GM10266 (cell line): ENCODE data around the gene GRID1.
"Not testable (repeated sequence)": the region's sequence is repeated elsewhere in the genome, so short reads cannot be mapped to it uniquely, and the experiment has no call there.

Experiments
- DNase-seq: peaks from one replicate; pipeline ENCODE4 v3.0.0; 2012; ENCODE audit errors: extremely low spot score
- TF ChIP-seq, protein P1 (sequence below): IDR thresholded peaks from 2 replicates; pipeline ENCODE4 v1.5.1; 2012; ENCODE audit warnings: mild to moderate bottlenecking, low read depth; ENCODE audit not compliant: control insufficient read depth, insufficient read depth; ENCODE audit errors: missing control alignments

Gene GRID1

DNA sequence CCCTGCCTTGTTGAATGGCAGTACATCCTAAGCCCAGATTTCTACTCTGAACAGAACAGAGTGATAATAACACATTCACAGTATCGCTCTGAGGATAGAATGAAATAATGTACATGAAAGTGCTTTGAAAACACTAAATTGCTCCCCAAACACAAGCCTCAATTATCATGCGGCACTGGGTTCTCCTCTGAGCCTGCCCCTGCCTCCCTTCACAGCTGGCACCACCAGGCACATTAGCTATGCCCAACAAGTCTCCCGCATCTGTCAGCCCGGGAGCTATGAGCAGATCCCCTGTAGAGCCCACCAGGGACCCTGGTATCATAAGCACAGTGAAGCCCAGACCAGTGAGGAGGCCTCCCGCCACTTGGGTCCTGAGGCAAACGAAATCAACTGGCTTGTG lies 405.5 kb downstream of the GRID1 start:
- DNase-seq, result no peak
- TF ChIP-seq, protein P1, sequence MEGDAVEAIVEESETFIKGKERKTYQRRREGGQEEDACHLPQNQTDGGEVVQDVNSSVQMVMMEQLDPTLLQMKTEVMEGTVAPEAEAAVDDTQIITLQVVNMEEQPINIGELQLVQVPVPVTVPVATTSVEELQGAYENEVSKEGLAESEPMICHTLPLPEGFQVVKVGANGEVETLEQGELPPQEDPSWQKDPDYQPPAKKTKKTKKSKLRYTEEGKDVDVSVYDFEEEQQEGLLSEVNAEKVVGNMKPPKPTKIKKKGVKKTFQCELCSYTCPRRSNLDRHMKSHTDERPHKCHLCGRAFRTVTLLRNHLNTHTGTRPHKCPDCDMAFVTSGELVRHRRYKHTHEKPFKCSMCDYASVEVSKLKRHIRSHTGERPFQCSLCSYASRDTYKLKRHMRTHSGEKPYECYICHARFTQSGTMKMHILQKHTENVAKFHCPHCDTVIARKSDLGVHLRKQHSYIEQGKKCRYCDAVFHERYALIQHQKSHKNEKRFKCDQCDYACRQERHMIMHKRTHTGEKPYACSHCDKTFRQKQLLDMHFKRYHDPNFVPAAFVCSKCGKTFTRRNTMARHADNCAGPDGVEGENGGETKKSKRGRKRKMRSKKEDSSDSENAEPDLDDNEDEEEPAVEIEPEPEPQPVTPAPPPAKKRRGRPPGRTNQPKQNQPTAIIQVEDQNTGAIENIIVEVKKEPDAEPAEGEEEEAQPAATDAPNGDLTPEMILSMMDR, result no peak

DNA sequence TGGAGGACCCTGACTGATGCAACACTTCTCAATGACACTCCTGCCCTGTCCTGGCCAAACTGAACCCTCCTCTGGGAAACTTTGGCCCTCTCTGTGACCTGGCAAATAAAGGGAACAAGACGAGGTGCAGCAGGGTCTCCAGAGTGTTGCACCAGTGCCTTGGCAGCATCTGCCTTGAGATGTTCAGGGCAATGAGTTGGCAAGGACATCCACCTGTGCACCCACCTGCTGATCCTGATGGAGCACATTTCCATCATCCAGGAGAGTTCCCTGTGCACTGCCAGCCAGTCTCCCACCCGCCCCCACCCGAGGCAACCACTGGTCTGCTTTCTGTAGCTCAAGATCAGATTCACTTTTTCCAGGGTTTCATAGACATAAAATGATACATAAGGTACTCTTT lies 407.4 kb downstream of the GRID1 start:
- TF ChIP-seq, protein P1, result no peak
- no peak for DNase-seq

DNA sequence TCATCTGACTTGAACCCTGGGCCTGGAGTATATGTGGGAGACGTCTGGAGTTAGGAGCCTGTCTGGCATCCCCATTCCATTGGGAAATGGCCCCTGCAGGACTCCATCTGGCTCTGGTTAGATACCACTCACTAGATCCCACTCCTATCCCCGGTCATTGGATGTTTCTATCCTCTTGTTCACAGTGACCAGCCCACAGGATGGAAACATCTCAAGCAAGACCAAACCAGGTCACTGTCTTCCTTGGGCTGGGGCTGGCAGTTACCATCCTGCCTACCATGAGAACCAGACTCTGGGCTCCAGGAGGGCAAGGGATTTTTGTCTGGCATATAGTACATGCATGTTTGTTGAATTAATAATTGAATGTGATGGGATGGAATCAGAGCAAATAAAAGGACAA lies 415.7 kb downstream of the GRID1 start:
- TF ChIP-seq, protein P1, result no peak
- DNase-seq, result no peak

DNA sequence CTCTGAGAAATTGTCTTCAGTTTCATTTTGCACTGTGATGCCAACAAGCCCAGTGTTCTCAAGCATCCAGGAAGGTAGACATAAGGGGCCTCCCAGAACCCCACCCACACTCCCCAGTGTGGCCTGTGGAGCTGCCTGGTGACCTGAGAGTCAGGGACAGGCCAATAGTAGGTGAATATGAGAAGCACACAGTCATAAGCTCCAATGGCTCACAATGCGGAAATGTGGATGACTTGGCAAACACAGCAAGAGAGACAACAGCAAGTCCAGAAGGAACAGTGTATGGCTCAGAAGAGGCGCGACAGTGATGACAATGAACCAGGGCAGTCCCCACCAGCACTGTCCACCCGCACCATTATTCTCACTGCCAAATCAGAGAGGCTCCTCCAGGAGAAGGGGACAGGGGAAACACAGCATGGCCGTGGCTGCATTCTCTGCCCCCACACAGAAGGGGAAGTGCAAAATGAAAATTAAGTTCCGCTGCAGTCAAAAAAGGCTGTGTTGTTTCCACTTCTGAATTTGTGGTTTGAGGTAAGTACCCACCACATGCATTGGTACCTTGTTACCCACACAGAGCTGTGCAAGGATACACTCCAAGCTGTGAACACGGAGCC lies 419.8 kb downstream of the GRID1 start:
- DNase-seq, result peak; percentile 46
- TF ChIP-seq, protein P1, result no peak

DNA sequence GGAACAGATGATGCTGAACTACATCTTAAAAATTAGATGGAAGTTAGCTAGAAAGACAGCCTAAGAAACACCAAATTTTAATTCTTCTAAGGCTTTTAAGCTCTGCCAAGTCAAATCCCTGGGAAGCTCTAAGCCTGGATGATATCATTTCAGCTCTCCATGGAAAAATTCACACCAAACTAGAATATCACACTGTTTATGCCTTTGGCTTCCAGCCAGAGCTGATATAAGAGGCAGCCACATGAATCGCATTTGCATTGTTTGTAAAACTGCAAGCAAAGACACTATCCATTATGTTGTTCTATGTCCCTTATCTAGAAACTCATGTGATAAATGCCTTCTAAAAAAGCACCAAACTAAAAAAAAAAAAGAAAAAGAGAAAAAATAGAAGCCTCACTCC lies 430.4 kb downstream of the GRID1 start:
- DNase-seq, result no peak
- TF ChIP-seq, protein P1, result no peak

DNA sequence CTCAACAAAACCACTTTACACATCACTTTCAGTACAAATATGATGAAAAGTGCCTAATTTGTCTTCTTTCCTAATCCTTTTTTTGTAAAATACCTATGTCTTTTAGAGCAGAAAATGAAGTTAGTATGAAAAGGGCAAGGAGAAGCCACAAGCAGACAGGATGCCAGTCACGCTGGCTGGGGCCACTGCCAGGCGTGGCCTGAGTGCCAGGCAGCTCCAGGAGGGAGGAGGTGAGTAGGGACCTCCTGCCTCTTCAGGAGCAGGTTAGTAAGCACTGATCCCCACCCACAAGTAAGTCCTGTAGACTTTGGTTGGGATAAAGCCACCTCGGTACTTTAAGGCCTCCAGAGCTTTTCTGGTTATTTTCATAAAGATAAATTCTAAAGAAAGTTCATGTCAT lies 432.0 kb downstream of the GRID1 start:
- DNase-seq, result no peak

DNA sequence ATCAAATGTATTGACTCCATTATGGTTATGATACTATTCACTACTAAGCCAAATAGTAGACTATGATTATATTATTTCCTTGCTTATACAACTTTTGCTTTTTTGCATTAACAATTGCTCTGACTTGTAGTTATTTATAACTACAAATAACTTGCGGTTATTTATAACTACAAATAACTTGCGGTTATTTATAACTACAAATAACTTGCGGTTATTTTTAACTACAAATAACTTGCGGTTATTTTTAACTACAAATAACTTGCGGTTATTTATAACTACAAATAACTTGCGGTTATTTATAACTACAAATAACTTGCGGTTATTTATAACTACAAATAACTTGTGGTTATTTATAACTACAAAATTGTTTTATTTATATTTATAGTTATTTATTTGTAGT lies 436.6 kb downstream of the GRID1 start:
- DNase-seq, result not testable (repeated sequence)

More for the DNA sequence above, 432.0 kb downstream of the GRID1 start:
- TF ChIP-seq, protein P1, result no peak
